MM.1S (cell line): ENCODE results near the gene ARHGEF33.

Experiments
- CTCF ChIP-seq: fragments of 300-600 bp; sonication (generic); IDR thresholded peaks from 2 replicates; pipeline ENCODE4 v1.5.1; 2016; ENCODE audit warnings: antibody characterized with exemption, low read length, mixed read lengths
- EZH2 ChIP-seq: fragments of 300-600 bp; sonication (generic); optimal IDR thresholded peaks from 2 replicates; pipeline ENCODE3; 2017; ENCODE audit warnings: low read depth, mild to moderate bottlenecking, antibody characterized with exemption, low read length, mixed read lengths
- EZH2phosphoT487 ChIP-seq: fragments of 300-600 bp; sonication (generic); IDR thresholded peaks from 2 replicates; pipeline ENCODE4 v1.6.1; 2018; ENCODE audit warnings: antibody characterized with exemption, low read length

GRCh38 chr2:38932586-38932985, 42.9 kb downstream of the ARHGEF33 start:
- TF ChIP-seq CTCF (no peak), EZH2phosphoT487 (no peak), EZH2 (no peak)
